Stimulated activated CD4-positive, alpha-beta T cell treated with anti-CD3 and anti-CD28 coated beads, Interleukin-12 subunit alpha, Interleukin-12 subunit beta, amount 100 ng/mL, for 24 hours (primary cell): ENCODE measurements around the gene KCNIP1.

Experiments used
- DNase-seq, 2 experiments: peaks; one replicate each; pipeline ENCODE4 v3.0.0-alpha.2; 2020; ENCODE audit warnings: low read depth in 2 of 2

The KCNIP1 gene

GRCh38 chr5:170508660-170509347, 5.0 kb downstream of the KCNIP1 start:
- no peak for DNase-seq

GRCh38 chr5:170509348-170509660, 5.5 kb downstream of the KCNIP1 start:
- DNase-seq: no peak

DNA sequence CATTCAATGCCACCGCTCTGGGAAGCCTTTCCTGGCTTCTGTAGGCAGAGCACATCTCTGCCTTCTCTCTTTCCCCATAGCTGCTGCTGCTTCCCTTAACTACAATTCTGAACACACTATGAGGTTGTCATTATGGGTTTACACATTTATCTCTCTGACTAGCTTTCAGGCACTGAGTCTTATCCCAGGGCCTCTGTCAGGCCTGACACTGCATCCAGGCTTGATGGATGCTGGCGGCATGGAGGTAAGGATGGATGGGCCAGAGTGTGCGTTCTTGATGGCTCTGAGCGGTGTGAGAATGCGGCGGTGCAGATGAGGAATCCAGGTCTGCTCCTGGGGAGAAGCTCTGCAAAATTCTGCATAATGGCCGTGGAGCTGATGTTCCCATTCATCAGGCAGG, 6.3 kb downstream of the KCNIP1 start:
- no peak for DNase-seq

GRCh38 chr5:170510559-170510958, 6.7 kb downstream of the KCNIP1 start:
- no peak for DNase-seq

- no peak for DNase-seq
Measured at GRCh38 chr5:170511551-170512258, 7.9 kb downstream of the KCNIP1 start.

GRCh38 chr5:170513856-170514525, 10.2 kb downstream of the KCNIP1 start:
- no peak for DNase-seq

DNA sequence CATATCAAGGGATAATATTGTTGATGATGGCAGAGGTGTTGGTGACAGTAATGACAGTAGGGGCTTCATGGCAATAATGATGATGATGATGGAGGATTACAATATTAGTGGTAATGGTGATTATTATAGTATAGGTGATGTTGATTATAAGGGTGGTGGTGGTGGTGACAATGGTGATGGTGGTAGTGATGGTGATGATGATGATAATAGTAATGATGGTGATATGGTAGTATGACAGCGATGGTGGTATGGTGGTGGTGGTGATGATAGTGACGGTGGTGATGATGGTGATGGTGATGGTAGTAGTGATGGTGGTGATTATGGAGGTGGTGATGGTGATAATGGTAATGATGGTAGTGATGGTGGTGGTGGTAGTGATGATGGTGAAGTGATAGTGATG, 13.6 kb downstream of the KCNIP1 start:
- no peak for DNase-seq

DNA sequence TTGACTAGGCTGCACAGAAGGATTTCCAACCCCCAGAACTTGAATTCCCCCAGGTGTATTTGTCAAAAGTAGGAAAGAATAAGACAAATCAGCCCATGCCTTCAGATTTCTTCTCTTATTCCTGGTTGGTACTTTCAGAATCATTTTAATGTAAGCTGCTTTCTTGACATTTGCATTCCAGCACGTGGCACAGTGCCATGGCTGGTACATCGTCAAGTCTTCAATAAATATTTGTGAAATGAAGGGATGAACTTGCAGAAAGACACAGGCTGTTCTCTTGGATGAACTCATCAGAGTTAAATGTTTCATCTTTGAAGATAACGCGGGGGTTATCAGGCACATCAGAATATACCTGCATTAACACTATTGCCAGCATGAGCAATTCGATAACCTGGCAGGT, 14.5 kb downstream of the KCNIP1 start:
- no peak for DNase-seq

- no peak for DNase-seq
Measured at GRCh38 chr5:170519549-170519948, 15.7 kb downstream of the KCNIP1 start.

DNA sequence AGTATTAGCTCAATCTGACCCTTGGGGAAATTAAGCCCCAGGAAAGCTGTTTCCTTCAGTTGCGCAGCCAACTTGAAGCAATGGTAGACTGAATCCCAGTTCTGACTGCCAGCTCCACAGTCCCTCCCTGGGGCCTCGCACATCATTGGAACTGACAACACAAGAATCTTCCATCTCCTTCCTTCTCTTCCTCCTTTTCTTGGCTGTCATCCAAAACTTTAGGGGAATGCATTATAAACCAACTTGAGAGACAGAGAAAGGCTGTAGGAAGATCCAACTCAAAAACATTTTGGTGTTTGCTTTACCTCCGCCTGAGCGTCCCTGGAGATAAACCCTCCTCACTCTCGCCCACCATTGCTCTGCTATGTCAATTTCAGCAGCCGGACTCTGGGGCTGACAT, 16.6 kb downstream of the KCNIP1 start:
- DNase-seq: no peak

- no peak for DNase-seq
Measured at GRCh38 chr5:170522211-170523141, 18.7 kb downstream of the KCNIP1 start.

GRCh38 chr5:170523142-170523551, 19.3 kb downstream of the KCNIP1 start:
- DNase-seq: no peak

DNA sequence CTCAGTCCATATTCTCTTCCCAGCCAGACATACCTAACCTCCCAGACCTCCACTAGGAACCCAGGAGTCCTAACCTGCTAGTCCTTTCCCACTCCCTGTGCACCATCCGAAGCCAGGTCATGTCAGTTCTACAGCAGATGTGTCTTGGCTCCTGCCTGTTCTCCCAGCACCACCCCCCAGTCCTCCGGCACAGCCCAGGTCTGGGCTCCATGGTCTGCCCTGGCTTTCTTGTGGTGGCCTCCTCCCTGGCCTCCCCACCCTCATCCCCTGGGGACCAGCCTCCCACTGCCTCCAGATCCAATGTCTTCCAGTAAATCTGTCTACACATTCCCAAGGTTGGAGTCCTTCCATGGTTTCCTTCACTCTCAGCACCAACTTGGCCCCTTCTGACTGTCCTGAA, 20.0 kb downstream of the KCNIP1 start:
- no peak for DNase-seq

- no peak for DNase-seq
Measured at GRCh38 chr5:170524576-170524975, 20.8 kb downstream of the KCNIP1 start.

- DNase-seq: no peak
Measured at GRCh38 chr5:170525470-170526211, 21.8 kb downstream of the KCNIP1 start.

- DNase-seq: no peak
Measured at GRCh38 chr5:170527991-170528390, 24.2 kb downstream of the KCNIP1 start.

DNA sequence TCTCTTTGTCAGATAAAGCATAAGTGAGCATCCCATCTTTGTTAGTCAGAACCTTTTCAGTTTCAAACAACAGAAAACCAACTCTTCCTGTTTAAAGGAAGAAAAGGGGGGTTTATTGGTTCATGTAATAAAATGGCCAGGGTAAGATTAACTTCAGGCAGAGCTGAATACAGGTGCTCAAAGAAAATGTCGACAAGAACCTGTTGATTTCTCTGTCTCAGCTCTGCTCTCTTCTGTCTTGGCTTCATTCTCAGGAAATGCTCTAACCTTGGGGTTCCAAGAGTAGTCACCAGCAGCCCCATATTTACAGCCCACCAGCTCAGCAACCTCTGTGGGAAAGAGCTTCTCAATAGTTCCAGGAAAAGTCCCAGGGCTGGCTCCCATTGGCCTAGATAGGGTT, 25.2 kb downstream of the KCNIP1 start:
- DNase-seq: no peak

GRCh38 chr5:170532935-170533334, 29.1 kb downstream of the KCNIP1 start:
- DNase-seq: no peak

DNA sequence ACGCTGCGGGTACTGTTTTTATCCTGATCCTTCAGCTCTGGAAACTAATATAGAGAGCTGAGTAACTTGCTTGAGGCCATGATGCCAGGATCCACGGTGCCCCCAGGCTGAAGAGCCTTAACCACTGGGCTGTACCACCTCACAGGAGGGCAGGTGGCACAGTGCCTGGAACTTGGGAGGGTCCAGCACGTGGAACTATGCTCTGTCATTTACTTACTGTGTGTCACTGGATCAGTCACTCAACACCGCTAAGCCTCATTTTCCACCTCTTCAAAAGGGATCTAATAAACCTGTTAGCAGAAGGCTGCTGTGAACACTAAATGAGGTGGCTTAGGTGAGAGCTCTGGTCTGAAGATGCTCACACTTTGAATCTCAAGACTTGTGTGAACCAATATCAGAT, 29.6 kb downstream of the KCNIP1 start:
- DNase-seq: no peak

GRCh38 chr5:170534177-170534576, 30.4 kb downstream of the KCNIP1 start:
- no peak for DNase-seq

DNA sequence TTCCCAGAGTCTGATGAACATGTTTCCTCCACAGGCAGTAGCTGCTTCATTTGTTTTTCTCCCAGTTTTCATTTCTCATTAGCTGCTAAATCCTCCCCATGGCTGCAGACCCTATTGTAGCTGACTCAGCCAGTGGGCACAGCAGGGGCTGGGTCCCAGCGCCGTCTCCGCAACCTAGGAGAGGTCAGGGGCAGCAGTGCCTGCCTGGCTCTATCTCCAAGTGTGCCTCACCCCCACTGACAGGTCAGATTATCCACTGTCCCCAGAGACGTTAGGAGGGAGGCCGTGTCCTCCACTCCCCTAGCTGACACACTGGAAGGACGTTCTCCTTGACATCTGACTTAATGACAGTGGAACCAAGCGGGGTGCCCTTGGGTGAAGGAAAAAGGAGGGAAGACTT, 31.1 kb downstream of the KCNIP1 start:
- no peak for DNase-seq
